Measurements from ENCODE around the gene ACAP2.

Gene ACAP2

DNA sequence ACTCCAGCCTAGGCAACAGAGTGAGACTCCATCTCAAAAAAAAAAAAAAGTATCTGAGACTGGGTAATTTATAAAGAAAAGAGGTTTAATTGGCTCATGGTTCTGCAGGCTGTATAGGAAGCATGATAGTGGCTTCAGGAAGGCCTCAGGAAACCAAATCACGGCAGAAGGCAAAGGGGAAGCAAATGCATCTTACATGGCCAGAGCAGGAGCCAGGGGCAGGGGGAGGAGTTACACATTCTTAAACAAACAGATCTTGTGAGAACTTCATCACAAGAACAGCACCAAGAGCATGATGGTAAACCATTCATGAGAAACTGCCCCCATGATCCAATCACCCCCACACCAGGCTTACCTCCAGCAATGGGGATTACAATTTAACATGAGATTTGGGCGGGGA is 37.2 kb downstream of the ACAP2 start:
- DNase-seq (ENCODE audit: low read depth in 1 of 2, low spot score in 1 of 2) = no peak
- Histone ChIP-seq H3K27me3 (ENCODE audit: insufficient read depth, poor library complexity, severe bottlenecking) (no peaks in the 10 kb centered on the region), H3K4me3 (replicated peaks; ENCODE audit: insufficient read depth, low read length) (no peak overlapping the region), H3K27ac (replicated peaks) (no peak overlapping the region)
- TF ChIP-seq, protein P1, sequence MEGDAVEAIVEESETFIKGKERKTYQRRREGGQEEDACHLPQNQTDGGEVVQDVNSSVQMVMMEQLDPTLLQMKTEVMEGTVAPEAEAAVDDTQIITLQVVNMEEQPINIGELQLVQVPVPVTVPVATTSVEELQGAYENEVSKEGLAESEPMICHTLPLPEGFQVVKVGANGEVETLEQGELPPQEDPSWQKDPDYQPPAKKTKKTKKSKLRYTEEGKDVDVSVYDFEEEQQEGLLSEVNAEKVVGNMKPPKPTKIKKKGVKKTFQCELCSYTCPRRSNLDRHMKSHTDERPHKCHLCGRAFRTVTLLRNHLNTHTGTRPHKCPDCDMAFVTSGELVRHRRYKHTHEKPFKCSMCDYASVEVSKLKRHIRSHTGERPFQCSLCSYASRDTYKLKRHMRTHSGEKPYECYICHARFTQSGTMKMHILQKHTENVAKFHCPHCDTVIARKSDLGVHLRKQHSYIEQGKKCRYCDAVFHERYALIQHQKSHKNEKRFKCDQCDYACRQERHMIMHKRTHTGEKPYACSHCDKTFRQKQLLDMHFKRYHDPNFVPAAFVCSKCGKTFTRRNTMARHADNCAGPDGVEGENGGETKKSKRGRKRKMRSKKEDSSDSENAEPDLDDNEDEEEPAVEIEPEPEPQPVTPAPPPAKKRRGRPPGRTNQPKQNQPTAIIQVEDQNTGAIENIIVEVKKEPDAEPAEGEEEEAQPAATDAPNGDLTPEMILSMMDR (IDR thresholded peaks at IDR 0.05; ENCODE audit: insufficient read depth, low read length) = no peak
- TF ChIP-seq SPI1 (IDR thresholded peaks at IDR 0.05; ENCODE audit: borderline replicate concordance, low read depth) (no peak), POLR2AphosphoS5 (IDR thresholded peaks at IDR 0.05; ENCODE audit: low read depth) (no peak), GABPA (IDR thresholded peaks at IDR 0.05; ENCODE audit: low read depth) (no peak)
- TF ChIP-seq, protein P2, sequence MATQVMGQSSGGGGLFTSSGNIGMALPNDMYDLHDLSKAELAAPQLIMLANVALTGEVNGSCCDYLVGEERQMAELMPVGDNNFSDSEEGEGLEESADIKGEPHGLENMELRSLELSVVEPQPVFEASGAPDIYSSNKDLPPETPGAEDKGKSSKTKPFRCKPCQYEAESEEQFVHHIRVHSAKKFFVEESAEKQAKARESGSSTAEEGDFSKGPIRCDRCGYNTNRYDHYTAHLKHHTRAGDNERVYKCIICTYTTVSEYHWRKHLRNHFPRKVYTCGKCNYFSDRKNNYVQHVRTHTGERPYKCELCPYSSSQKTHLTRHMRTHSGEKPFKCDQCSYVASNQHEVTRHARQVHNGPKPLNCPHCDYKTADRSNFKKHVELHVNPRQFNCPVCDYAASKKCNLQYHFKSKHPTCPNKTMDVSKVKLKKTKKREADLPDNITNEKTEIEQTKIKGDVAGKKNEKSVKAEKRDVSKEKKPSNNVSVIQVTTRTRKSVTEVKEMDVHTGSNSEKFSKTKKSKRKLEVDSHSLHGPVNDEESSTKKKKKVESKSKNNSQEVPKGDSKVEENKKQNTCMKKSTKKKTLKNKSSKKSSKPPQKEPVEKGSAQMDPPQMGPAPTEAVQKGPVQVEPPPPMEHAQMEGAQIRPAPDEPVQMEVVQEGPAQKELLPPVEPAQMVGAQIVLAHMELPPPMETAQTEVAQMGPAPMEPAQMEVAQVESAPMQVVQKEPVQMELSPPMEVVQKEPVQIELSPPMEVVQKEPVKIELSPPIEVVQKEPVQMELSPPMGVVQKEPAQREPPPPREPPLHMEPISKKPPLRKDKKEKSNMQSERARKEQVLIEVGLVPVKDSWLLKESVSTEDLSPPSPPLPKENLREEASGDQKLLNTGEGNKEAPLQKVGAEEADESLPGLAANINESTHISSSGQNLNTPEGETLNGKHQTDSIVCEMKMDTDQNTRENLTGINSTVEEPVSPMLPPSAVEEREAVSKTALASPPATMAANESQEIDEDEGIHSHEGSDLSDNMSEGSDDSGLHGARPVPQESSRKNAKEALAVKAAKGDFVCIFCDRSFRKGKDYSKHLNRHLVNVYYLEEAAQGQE (IDR thresholded peaks at IDR 0.05; ENCODE audit: insufficient replicate concordance, low read depth) = no peak

DNA sequence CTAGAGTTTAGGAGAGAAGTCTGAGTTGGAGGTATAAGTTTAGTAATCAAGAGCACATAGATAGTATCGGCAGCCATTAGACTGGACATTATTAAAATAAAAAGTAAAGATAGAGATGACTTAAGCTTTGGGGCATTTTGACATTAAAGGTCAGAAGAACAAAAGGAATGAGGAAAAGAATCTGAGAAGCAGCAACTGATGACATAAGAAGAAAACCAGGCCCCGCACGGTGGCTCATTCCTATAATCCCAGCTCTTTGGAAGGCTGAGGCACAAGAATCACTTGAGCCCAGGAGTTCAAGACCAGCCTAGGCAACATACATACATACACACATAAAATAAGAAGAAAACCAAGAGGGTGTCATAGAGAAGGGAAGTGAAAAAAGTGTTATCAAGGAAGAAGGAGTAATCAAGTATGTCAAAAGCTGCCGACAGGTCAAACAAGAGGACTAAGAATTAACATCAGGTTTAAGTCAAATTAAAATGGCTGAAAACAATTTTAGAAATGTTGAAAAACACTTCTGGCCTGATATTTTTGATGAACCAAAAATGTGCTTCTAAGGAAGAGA is 38.9 kb downstream of the ACAP2 start:
- DNase-seq (ENCODE audit: low read depth in 1 of 2, low spot score in 1 of 2) = no peak
- H3K27ac ChIP-seq (replicated peaks) = no peak overlapping the region
- H3K4me3 ChIP-seq (replicated peaks; ENCODE audit: insufficient read depth, low read length) = no peak overlapping the region
- TF ChIP-seq, protein P2 (IDR thresholded peaks at IDR 0.05; ENCODE audit: insufficient replicate concordance, low read depth) = no peak
- TF ChIP-seq GABPA (IDR thresholded peaks at IDR 0.05; ENCODE audit: low read depth) = no peak
- TF ChIP-seq POLR2AphosphoS5 (IDR thresholded peaks at IDR 0.05; ENCODE audit: low read depth) = no peak
- TF ChIP-seq SPI1 (IDR thresholded peaks at IDR 0.05; ENCODE audit: borderline replicate concordance, low read depth) = no peak
- TF ChIP-seq, protein P1 (IDR thresholded peaks at IDR 0.05; ENCODE audit: insufficient read depth, low read length) = no peak
- no peaks in the 10 kb centered on the region for H3K27me3 ChIP-seq (ENCODE audit: insufficient read depth, poor library complexity, severe bottlenecking)

- Histone ChIP-seq H3K27me3 (ENCODE audit: insufficient read depth, poor library complexity, severe bottlenecking) (no peaks in the 10 kb centered on the region), H3K27ac (replicated peaks) (no peak overlapping the region), H3K4me3 (replicated peaks; ENCODE audit: insufficient read depth, low read length) (no peak overlapping the region)
- TF ChIP-seq, protein P2 (IDR thresholded peaks at IDR 0.05; ENCODE audit: insufficient replicate concordance, low read depth) = no peak
- TF ChIP-seq POLR2AphosphoS5 (IDR thresholded peaks at IDR 0.05; ENCODE audit: low read depth) (no peak), SPI1 (IDR thresholded peaks at IDR 0.05; ENCODE audit: borderline replicate concordance, low read depth) (no peak; the same call in 1 of the 2 replicates), GABPA (IDR thresholded peaks at IDR 0.05; ENCODE audit: low read depth) (no peak)
- TF ChIP-seq, protein P1 (IDR thresholded peaks at IDR 0.05; ENCODE audit: insufficient read depth, low read length) = no peak
- no peak for DNase-seq (ENCODE audit: low read depth in 1 of 2, low spot score in 1 of 2)
Observed at GRCh38 chr3:195403244-195403643, 39.6 kb downstream of the ACAP2 start.
